Ramos (cell line): Measurements from ENCODE around the gene C9orf43.
"Not testable (repeated sequence)": the region's sequence is repeated elsewhere in the genome, so short reads cannot be mapped to it uniquely, and the experiment has no call there.

ENCODE experiments used
- in situ Hi-C: fragments of 300-500 bp; cut with MboI; formaldehyde crosslinking; loops from one replicate; pipeline ENCODE4 v1.14.3; 2022; ENCODE audit warnings: low sequenced_read_pairs; ENCODE audit not compliant: unreplicated experiment

Gene C9orf43

DNA sequence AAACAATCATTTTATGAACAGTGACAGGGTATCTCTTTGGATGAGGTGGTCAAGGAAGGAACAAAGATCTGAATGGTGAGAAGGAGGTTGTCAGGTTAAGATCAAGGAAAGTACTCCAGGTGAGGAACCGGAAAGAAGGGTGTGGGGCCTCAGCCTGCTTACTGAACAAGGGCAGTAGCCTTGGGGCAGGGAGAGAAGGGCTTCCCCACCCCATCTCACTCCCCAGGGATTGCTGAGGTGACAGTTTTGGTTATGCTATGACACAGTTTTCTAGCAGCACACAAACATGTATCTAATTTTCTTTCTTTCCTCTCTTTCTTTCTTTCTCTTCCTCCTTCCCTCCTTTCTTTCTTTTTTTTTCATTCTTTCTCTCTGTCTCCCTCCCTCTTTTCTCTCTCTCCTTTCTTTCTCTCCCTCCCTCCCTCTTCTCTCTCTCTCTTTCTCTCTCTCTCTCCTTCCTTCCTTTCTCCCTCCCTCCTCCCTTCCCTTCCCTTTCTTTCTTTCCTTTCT, 29.6 kb upstream of the C9orf43 start:
- in situ Hi-C loops = no loop called here

DNA sequence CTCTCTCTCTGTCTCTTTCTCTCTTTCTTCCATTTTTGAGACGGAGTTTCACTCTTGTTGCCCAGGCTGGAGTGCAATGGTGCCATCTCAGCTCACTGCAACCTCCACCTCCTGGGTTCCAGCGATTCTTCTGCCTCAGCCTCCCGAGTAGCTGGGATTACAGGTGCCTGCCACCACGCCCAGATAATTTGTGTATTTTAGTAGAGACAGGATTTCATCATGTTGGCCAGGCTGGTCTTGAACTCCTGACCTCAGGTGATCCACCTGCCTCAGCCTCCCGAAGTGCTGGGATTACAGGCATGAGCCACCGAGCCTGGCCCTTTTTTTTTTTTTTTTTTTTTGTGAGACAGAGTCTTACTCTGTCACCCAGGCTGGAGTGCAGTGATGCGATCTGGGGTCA, 29.1 kb upstream of the C9orf43 start:
- in situ Hi-C loops = not testable (repeated sequence)

DNA sequence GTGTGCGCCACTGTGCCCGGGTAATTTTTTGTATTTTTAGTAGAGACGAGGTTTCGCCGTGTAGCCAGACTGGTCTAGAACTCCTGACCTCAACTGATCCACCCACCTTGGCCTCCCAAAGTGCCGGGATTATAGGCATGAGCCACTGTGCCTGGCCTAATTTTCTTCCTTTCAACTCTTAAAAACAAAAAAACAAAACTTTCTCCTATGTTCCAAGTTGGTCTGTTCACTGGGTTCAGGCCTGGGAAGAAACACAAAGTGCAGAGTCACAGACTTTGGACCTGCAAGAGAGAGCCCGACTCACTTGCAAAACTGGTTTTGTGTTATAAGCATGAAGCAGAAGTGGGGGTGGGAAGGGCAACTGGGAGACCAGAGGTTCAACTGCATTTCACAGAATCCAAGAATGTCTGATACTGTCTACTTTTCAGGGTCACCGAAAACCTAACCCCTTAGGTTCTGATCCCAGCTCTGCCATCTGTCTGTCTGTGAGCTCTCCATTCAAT, 28.6 kb upstream of the C9orf43 start:
- in situ Hi-C loops = no loop called here

DNA sequence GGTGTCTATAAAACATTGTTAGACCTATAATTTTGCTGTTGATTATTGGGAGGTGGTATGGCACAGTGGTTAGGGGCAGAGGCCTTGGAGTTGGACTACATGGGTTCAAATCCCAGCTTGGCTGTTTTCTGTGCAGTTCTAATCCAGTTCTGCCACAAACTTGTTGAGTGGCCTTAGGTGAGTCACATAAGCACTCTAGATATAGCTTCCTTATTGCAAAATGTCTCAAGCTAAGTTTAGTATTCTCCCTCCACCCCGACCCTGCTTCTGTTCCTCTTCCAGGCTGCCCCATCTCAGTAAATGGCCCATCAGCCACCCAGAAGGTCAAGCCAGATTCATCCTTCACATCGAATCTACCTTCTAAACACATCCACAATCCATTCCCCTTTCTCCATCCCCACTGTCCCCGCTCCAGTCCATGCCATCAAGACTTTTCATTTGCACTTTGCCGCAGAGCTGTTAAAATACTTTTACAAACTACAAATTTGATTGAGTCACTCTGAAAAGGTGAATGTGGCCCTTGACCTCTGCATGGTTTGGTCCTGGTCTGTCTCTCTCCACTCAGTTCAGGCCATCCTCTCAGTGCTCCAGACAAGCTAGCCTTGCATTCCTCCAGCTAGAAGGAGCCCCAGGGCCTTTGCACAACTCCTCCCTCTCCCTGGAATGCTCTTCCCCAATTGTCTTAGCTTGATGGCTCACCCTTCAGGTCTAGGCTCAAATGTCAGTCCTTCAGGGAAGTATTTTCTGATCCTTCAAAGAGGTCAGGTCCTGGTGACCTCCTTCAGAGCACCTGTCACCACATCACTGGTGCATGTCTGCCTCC, 23.8 kb upstream of the C9orf43 start:
- in situ Hi-C loops = no loop called here

GRCh38 chr9:113387560-113388230, 22.9 kb upstream of the C9orf43 start:
- in situ Hi-C loops = no loop called here

- in situ Hi-C loops = no loop called here
These were observed 21.7 kb upstream of the C9orf43 start for GRCh38 chr9:113388833-113389232.

GRCh38 chr9:113389451-113389850, 21.1 kb upstream of the C9orf43 start:
- in situ Hi-C loops = no loop called here

DNA sequence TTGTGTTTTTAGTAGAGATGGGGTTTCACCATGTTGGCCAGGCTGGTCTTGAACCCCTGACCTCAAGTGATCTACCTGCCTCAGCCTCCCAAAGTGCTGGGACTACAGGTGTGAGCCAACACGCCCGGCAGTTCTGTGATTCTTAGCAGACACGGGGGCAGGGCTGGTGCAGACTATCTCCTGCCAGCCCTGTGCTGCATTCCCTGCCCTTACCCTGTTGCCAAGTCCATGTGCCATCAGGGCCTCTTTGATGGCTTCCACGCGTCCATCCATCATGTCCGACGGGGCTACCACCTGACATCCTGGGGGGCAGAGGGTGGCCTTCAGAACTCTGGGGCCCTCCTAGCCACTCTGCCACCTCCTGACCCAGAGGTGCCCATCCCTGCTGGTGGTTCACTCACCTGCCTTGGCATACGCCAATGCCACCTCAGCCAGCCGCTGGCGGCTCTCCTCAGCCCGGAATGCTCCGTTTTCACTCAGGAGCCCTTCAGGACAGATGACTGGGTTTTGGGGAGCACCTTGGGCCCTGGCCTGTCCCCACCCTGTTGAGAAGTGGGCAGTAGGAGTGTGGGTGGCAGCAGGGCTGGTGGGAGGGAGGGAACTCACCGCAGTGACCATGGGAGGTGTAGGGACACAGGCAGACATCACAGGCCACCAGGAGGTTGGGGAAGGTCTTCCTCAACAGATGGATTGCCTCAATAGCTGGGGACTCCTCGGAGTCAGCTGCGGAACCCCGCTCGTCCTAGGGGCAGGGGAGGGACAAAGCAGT, 20.2 kb upstream of the C9orf43 start:
- in situ Hi-C loops = no loop called here

- in situ Hi-C loops = no loop called here
These were observed 18.6 kb upstream of the C9orf43 start for GRCh38 chr9:113391917-113392316.

DNA sequence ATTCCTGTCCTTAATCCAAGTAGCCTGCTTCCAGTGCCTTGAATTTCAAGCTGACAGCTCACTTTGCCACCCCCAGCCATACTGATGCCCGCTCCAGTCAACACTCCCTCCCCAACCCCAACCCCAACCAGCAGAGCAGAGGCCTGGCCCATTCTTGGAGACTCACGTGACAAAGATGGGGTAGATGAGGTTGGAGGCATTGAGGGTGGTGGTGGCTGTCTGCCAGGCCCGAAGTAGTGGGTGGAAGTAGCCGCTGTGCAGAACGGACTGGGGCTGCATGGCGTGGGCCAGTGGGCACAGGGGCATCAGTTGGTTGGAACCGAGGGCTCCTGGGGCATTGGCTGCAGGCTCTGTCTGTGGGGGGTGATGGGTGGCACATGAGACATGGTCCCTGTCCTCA, 17.3 kb upstream of the C9orf43 start:
- in situ Hi-C loops = no loop called here

GRCh38 chr9:113395000-113395861, 15.3 kb upstream of the C9orf43 start:
- in situ Hi-C loops = no loop called here

- in situ Hi-C loops = no loop called here
These were observed 13.3 kb upstream of the C9orf43 start for GRCh38 chr9:113397203-113397631.

DNA sequence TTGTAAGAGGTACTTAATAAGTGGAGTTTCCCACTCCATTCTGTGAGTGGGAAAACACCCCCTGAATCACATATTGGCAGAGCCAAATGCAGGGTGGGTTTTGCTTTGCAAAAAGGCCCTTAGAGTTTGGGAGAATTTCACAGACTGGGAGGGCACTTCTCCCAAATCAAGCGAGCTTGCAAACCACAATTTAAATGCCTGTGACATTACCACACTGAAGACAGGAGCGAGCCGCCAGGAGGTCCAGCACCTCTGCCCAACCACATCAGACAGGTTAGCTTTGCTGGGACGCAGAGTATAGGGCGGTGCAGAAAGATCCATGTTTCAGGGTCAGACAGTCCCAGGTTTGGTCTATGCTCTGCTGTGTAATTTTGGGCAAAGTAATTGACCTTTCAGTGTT, 11.8 kb upstream of the C9orf43 start:
- in situ Hi-C loops = no loop called here

- in situ Hi-C loops = no loop called here
These were observed 10.8 kb upstream of the C9orf43 start for GRCh38 chr9:113399646-113400200.

DNA sequence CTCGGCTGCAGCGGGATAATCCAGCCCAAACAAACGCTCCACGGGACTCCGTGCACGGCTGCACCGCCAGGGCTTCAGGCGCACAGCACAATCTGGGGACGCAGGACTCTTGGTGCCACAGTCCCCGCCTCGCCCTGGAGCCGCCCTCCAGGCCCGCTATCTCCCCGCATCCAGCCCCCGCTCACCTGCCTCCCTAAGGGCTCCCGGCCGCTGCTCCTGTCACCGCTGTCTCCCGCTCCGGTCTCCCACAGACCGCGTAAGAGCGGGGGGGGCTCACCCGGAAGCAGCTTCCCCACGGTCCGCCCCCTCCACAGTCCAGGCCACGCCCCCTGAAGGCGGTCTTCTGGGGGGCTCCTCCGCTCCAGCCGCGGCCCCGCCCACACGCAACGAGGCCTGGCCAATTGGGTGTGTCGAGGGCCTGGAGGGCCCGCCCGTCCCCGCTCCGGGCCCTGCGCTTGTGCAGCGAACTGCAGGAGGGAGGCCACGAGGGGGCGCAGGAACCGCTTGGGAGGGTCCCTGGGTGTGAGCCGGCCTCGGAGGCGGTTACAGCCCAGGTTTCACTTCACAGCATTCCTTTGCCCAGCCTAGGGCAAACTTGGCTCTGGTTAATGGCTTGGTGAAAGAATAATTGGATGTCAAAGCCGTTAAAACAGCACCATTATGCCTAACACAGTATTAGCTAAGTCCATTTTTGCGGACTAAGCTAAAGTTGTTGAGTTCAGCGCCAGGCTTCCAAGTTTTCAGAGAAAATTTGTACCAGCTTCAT, 9.3 kb upstream of the C9orf43 start, which contains the start of gene ALAD:
TSS of gene ALAD (minus strand) at position 258 of the 766 bp plus-strand sequence. CDS start 7,725 bp downstream, outside the sequence.
- in situ Hi-C loops = no loop called here

- in situ Hi-C loops = no loop called here
These were observed 6.9 kb upstream of the C9orf43 start for GRCh38 chr9:113403646-113404045.

DNA sequence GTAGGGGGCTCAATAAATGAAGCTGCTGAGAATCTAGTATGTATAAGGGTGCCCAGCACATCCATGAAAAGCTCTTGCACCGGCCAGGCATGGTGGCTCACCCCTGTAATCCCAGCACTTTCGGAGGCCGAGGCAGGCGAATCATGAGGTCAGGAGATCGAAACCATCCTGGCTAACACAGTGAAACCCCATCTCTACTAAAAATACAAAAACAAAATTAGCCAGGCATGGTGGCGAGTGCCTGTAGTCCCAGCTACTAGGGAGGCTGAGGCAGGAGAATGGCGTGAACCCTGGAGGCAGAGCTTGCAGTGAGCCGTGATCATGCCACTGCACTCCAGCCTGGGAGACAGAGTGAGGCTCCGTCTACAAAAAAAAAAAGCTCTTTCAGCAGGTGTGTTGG, 4.2 kb upstream of the C9orf43 start:
- in situ Hi-C loops = not testable (repeated sequence)

DNA sequence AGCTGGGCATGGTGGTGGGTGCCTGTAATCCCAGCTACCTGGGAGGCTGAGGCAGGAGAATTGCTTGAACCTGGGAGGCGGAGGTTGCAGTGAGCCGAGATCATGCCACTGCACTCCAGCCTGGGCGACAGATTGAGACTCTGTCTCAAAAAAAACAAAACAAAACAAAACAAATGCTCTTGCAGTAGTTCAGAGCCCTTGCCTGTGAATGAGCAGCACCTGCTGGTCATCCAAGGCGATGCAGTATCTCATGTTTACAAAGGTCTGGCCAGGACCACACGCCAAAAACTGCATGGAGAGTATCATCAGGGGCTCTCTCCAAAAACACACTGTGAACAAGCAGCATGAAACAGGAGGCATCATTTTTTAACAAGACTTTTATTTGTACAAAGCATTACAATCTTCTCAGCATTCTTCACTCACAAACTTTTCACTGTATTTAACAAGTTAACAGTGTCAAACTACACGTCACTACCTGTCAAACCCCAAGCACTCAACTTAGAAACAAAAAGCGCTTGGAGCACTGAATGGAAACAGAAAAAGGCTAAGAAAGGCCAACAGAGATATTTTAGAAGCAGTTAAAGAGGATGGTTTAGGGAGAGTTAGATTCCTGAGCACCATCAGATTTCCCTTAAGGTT, 3.6 kb upstream of the C9orf43 start:
- in situ Hi-C loops = not testable (repeated sequence)
